Endothelial cell of umbilical vein (primary cell): ENCODE data around the gene RRM1.

Experiments used
- CTCF ChIP-seq, 2 donors: IDR thresholded peaks; 1 replicate in 1 of 2; 2 replicates in 1 of 2; pipeline ENCODE4 v1.5.1; 2011; ENCODE audit warnings: low read length in 2 of 2, mild to moderate bottlenecking in 2 of 2, moderate library complexity in 2 of 2, control low read depth in 1 of 2, inconsistent platforms in 1 of 2, low read depth in 1 of 2; ENCODE audit not compliant: insufficient read depth in 1 of 2; ENCODE audit errors: extremely low read depth in 1 of 2
- EZH2 ChIP-seq: IDR thresholded peaks from 2 replicates; pipeline ENCODE4 v1.6.1; 2012; ENCODE audit warnings: borderline replicate concordance, low read depth, mild to moderate bottlenecking, moderate library complexity, low read length, inconsistent platforms; ENCODE audit not compliant: severe bottlenecking
- JUN ChIP-seq: IDR thresholded peaks from 2 replicates; pipeline ENCODE4 v1.6.1; 2011; ENCODE audit warnings: borderline replicate concordance, low read depth; ENCODE audit not compliant: insufficient read length, insufficient read depth
- MAX ChIP-seq: IDR thresholded peaks from 2 replicates; pipeline ENCODE4 v1.6.1; 2011; ENCODE audit not compliant: insufficient read depth, insufficient read length
- MYC ChIP-seq: IDR thresholded peaks from one replicate; pipeline ENCODE4 v1.6.1; 2011; ENCODE audit warnings: mild to moderate bottlenecking, low read depth, low read length
- POLR2A ChIP-seq: IDR thresholded peaks from 2 replicates; pipeline ENCODE4 v1.6.1; 2012; ENCODE audit warnings: low read depth, mild to moderate bottlenecking, control low read depth, low read length
- POLR2AphosphoS5 ChIP-seq: IDR thresholded peaks from 2 replicates; pipeline ENCODE4 v1.6.1; 2012; ENCODE audit warnings: low read depth, mild to moderate bottlenecking, control low read depth, low read length, moderate library complexity; ENCODE audit not compliant: insufficient read depth

- TF ChIP-seq EZH2, result no peak
- TF ChIP-seq CTCF (IDR thresholded peaks at IDR 0.05; ENCODE audit: extremely low read depth in 1 of 2, insufficient read depth in 1 of 2, low read depth in 1 of 2, low read length in 2 of 2), result no peak
- no peak for TF ChIP-seq POLR2A
- TF ChIP-seq MYC, result no peak
- TF ChIP-seq POLR2AphosphoS5, result no peak
- no peak for TF ChIP-seq MAX
- no peak for TF ChIP-seq JUN
Observed at GRCh38 chr11:4093519-4094347, 866 bp upstream of the RRM1 start.
